Measurements from ENCODE around the gene CCNL2. TPM values are rescaled to one million over a fixed set of nuclear protein-coding genes. Genes with fewer than 3 reads are reported as not detected.
A peak's percentile ranks its signal among the peaks of the same experiment; 100 is the strongest.

The CCNL2 gene
- total and polyA plus RNA-seq, 2 of the 13 experiments (the other 11 are each of a cell fraction or from before 2014, with no cell fraction given): 105 to 340 TPM

DNA sequence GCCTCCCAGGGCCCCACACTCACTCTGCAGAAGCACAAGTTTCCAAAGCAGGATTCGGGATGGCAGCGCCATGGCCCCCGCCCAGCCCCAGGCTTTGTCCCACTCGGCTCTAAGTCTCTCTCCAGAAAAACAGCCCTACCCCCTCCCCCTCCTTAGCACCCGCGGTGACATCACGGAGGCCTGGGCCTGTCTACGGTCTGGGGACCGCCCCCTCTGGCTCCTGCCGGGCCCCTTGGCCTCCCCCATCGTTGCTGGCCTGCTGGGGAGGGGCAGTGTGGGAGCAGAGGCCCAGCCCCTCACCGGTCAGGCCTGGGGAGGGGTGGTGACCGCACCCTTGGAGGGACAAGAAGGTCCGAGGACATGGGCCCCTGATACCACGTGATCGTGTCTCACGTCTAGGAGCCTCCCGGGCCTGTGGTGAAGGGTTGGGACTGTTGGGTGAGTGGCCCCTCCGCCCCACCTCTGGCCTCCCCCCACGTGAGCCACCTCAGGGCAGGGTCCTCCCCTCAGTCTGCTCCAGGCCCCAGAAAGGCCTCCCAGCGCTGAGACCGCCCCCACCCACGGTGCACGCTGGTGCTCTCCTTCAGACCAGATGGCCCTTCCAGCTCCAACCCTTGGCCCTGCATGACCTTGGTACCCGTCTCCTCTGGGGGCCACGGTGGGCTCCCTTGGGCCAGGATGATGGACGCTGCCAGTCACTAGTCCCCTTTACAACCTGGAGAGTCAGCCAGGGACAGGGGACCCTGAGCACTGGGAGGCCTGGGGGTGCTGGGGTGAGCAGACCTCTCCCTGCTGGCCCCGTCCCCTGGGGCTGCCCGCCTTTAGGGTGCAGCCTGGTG, 40.5 kb downstream of the CCNL2 start, which contains the start of gene MXRA8 (continued):
- TF ChIP-seq, protein P1, sequence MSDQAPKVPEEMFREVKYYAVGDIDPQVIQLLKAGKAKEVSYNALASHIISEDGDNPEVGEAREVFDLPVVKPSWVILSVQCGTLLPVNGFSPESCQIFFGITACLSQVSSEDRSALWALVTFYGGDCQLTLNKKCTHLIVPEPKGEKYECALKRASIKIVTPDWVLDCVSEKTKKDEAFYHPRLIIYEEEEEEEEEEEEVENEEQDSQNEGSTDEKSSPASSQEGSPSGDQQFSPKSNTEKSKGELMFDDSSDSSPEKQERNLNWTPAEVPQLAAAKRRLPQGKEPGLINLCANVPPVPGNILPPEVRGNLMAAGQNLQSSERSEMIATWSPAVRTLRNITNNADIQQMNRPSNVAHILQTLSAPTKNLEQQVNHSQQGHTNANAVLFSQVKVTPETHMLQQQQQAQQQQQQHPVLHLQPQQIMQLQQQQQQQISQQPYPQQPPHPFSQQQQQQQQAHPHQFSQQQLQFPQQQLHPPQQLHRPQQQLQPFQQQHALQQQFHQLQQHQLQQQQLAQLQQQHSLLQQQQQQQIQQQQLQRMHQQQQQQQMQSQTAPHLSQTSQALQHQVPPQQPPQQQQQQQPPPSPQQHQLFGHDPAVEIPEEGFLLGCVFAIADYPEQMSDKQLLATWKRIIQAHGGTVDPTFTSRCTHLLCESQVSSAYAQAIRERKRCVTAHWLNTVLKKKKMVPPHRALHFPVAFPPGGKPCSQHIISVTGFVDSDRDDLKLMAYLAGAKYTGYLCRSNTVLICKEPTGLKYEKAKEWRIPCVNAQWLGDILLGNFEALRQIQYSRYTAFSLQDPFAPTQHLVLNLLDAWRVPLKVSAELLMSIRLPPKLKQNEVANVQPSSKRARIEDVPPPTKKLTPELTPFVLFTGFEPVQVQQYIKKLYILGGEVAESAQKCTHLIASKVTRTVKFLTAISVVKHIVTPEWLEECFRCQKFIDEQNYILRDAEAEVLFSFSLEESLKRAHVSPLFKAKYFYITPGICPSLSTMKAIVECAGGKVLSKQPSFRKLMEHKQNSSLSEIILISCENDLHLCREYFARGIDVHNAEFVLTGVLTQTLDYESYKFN (CRISPR knock-in tag; conservative IDR thresholded peaks at IDR 0.05): peak; percentile 71
- TF ChIP-seq RFX3 (CRISPR knock-in tag; IDR thresholded peaks at IDR 0.05): no peak
- TF ChIP-seq, protein P2, sequence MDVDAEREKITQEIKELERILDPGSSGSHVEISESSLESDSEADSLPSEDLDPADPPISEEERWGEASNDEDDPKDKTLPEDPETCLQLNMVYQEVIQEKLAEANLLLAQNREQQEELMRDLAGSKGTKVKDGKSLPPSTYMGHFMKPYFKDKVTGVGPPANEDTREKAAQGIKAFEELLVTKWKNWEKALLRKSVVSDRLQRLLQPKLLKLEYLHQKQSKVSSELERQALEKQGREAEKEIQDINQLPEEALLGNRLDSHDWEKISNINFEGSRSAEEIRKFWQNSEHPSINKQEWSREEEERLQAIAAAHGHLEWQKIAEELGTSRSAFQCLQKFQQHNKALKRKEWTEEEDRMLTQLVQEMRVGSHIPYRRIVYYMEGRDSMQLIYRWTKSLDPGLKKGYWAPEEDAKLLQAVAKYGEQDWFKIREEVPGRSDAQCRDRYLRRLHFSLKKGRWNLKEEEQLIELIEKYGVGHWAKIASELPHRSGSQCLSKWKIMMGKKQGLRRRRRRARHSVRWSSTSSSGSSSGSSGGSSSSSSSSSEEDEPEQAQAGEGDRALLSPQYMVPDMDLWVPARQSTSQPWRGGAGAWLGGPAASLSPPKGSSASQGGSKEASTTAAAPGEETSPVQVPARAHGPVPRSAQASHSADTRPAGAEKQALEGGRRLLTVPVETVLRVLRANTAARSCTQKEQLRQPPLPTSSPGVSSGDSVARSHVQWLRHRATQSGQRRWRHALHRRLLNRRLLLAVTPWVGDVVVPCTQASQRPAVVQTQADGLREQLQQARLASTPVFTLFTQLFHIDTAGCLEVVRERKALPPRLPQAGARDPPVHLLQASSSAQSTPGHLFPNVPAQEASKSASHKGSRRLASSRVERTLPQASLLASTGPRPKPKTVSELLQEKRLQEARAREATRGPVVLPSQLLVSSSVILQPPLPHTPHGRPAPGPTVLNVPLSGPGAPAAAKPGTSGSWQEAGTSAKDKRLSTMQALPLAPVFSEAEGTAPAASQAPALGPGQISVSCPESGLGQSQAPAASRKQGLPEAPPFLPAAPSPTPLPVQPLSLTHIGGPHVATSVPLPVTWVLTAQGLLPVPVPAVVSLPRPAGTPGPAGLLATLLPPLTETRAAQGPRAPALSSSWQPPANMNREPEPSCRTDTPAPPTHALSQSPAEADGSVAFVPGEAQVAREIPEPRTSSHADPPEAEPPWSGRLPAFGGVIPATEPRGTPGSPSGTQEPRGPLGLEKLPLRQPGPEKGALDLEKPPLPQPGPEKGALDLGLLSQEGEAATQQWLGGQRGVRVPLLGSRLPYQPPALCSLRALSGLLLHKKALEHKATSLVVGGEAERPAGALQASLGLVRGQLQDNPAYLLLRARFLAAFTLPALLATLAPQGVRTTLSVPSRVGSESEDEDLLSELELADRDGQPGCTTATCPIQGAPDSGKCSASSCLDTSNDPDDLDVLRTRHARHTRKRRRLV (CRISPR knock-in tag; IDR thresholded peaks at IDR 0.05): 0 out of 2 replicates have a peak, but pooled peaks have one; percentile 31
- TF ChIP-seq, protein P3, sequence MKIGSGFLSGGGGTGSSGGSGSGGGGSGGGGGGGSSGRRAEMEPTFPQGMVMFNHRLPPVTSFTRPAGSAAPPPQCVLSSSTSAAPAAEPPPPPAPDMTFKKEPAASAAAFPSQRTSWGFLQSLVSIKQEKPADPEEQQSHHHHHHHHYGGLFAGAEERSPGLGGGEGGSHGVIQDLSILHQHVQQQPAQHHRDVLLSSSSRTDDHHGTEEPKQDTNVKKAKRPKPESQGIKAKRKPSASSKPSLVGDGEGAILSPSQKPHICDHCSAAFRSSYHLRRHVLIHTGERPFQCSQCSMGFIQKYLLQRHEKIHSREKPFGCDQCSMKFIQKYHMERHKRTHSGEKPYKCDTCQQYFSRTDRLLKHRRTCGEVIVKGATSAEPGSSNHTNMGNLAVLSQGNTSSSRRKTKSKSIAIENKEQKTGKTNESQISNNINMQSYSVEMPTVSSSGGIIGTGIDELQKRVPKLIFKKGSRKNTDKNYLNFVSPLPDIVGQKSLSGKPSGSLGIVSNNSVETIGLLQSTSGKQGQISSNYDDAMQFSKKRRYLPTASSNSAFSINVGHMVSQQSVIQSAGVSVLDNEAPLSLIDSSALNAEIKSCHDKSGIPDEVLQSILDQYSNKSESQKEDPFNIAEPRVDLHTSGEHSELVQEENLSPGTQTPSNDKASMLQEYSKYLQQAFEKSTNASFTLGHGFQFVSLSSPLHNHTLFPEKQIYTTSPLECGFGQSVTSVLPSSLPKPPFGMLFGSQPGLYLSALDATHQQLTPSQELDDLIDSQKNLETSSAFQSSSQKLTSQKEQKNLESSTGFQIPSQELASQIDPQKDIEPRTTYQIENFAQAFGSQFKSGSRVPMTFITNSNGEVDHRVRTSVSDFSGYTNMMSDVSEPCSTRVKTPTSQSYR (CRISPR knock-in tag; IDR thresholded peaks at IDR 0.05; ENCODE audit: borderline replicate concordance): peak; percentile 80
- TF ChIP-seq KDM4B (CRISPR knock-in tag; IDR thresholded peaks at IDR 0.05): peak; percentile 29; the same call in 1 of the 2 replicates
- TF ChIP-seq, protein P4, sequence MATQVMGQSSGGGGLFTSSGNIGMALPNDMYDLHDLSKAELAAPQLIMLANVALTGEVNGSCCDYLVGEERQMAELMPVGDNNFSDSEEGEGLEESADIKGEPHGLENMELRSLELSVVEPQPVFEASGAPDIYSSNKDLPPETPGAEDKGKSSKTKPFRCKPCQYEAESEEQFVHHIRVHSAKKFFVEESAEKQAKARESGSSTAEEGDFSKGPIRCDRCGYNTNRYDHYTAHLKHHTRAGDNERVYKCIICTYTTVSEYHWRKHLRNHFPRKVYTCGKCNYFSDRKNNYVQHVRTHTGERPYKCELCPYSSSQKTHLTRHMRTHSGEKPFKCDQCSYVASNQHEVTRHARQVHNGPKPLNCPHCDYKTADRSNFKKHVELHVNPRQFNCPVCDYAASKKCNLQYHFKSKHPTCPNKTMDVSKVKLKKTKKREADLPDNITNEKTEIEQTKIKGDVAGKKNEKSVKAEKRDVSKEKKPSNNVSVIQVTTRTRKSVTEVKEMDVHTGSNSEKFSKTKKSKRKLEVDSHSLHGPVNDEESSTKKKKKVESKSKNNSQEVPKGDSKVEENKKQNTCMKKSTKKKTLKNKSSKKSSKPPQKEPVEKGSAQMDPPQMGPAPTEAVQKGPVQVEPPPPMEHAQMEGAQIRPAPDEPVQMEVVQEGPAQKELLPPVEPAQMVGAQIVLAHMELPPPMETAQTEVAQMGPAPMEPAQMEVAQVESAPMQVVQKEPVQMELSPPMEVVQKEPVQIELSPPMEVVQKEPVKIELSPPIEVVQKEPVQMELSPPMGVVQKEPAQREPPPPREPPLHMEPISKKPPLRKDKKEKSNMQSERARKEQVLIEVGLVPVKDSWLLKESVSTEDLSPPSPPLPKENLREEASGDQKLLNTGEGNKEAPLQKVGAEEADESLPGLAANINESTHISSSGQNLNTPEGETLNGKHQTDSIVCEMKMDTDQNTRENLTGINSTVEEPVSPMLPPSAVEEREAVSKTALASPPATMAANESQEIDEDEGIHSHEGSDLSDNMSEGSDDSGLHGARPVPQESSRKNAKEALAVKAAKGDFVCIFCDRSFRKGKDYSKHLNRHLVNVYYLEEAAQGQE (IDR thresholded peaks at IDR 0.05; ENCODE audit: borderline replicate concordance in 1 of 2, low read depth in 1 of 2, low read length in 2 of 2): no peak
- TF ChIP-seq ZNF782 (CRISPR knock-in tag; IDR thresholded peaks at IDR 0.05; ENCODE audit: borderline replicate concordance): no peak
- TF ChIP-seq ISX (CRISPR knock-in tag; conservative IDR thresholded peaks at IDR 0.05): no peak
- no peak for TF ChIP-seq ZNF629 (CRISPR knock-in tag; conservative IDR thresholded peaks at IDR 0.05)
- TF ChIP-seq HMG20B (CRISPR knock-in tag; conservative IDR thresholded peaks at IDR 0.05): no peak; the same call in 1 of the 2 replicates
